Tibial nerve (tissue), 4 donors: ENCODE results near the gene SON. TPM values are rescaled to one million over a fixed set of nuclear protein-coding genes. Genes with fewer than 3 reads are reported as not detected.

Experiments used
- DNase-seq, 2 donors: peaks; one replicate each; pipeline ENCODE4 v3.0.0-alpha.2; 2019; ENCODE audit warnings: low spot score in 2 of 2
- H3K27ac ChIP-seq, 4 donors: fragments of 200-600 bp; sonication (generic) in 3 of 4; one replicate each; pipeline ENCODE4 v1.5.1; 2017 to 2019; ENCODE audit warnings: mild to moderate bottlenecking in 1 of 4
- H3K27me3 ChIP-seq, 2 donors: fragments of 200-600 bp; sonication (generic) in 1 of 2; one replicate each; pipeline versions ENCODE4 v1.5.1 to v1.6.0; 2017 to 2019
- H3K36me3 ChIP-seq, 3 donors: fragments of 200-600 bp; sonication (generic); one replicate each; pipeline ENCODE4 v1.5.1; 2018 to 2019
- H3K4me1 ChIP-seq, 4 donors: fragments of 200-600 bp; sonication (generic) in 3 of 4; one replicate each; pipeline ENCODE4 v1.5.1; 2017 to 2019
- H3K4me3 ChIP-seq, 4 donors: fragments of 200-600 bp; sonication (generic) in 3 of 4; one replicate each; pipeline ENCODE4 v1.5.1; 2017 to 2019; ENCODE audit warnings: mild to moderate bottlenecking in 1 of 4, moderate library complexity in 1 of 4
- H3K9me3 ChIP-seq, 4 donors: fragments of 200-600 bp; sonication (generic) in 3 of 4; one replicate each; pipeline ENCODE4 v1.5.1; 2017 to 2019
- EP300 ChIP-seq, 2 donors: sonication (generic); formaldehyde crosslinking; IDR thresholded peaks; one replicate each; pipeline ENCODE4 v1.6.1; 2017; ENCODE audit warnings: antibody characterized with exemption in 2 of 2, mild to moderate bottlenecking in 1 of 2
- POLR2A ChIP-seq, 2 donors: fragments of 450-650 bp; IDR thresholded peaks; one replicate each; pipeline ENCODE4 v1.6.1; 2017; ENCODE audit warnings: antibody characterized with exemption in 2 of 2, mild to moderate bottlenecking in 2 of 2, moderate library complexity in 2 of 2
- WGBS, 2 donors: methylation state at CpG; one replicate each; pipeline ENCODE4 v1.1.5; 2018; 5-methylcytosine and 5-hydroxymethylcytosine counted together
- total RNA-seq, 4 donors: library from RNA; depleted of rRNA; stranded (reverse); fragments of >200 nt; gene quantifications; one replicate each; pipeline ENCODE4 v1.1.0, GENCODE V29; 2016
- TF ChIP-seq, protein P1 (sequence below), 5 experiments: fragments of 200-600 bp in 3 of 5; fragments of 450-650 bp in 2 of 5; sonication (generic) in 3 of 5; IDR thresholded peaks; one replicate each; pipeline ENCODE4 v1.5.1; 2016 to 2019; ENCODE audit warnings: antibody characterized with exemption in 5 of 5, mild to moderate bottlenecking in 3 of 5, moderate library complexity in 2 of 5

Gene SON
- total RNA-seq, 4 donors from 2014 or later: 243 to 283 (median 271) TPM

DNA sequence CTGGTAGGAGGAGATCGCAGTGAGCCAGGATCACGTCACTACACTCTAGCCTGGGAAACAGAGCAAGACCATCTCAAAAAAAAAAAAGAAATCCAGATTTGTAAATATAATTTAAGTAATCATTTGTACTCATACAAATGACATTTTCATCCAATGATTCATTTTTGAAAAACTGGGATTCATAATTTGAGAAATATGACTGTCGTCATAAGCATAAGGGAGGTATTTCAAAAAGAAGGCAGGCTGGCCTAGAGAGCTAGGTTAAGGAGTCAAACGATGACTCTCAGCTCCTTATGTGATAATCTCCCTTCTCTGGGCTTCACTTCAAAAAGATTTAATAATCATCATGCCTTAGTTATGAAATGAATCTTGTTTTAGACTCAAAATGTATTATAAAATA, 3.2 kb upstream of the SON start:
- peaks cover 0 to 30% (median 10%) of the 10 kb centered on the region in 4 donors for H3K4me1 ChIP-seq
- no peak overlapping the region for H3K4me3 ChIP-seq
- no peak for DNase-seq
- H3K36me3 ChIP-seq: peaks cover 0 to 47% (median 2%) of the 10 kb centered on the region in 3 donors
- no peaks in the 10 kb centered on the region for H3K27me3 ChIP-seq
- no peak overlapping the region for H3K27ac ChIP-seq
- no peaks in the 10 kb centered on the region for H3K9me3 ChIP-seq
- 79 to 83% methylated on average over 4 of the region's 4 CpGs for WGBS, 2 donors
- no peak for TF ChIP-seq POLR2A (IDR thresholded peaks at IDR 0.05)
- TF ChIP-seq EP300 (IDR thresholded peaks at IDR 0.05): no peak
- TF ChIP-seq, protein P1, sequence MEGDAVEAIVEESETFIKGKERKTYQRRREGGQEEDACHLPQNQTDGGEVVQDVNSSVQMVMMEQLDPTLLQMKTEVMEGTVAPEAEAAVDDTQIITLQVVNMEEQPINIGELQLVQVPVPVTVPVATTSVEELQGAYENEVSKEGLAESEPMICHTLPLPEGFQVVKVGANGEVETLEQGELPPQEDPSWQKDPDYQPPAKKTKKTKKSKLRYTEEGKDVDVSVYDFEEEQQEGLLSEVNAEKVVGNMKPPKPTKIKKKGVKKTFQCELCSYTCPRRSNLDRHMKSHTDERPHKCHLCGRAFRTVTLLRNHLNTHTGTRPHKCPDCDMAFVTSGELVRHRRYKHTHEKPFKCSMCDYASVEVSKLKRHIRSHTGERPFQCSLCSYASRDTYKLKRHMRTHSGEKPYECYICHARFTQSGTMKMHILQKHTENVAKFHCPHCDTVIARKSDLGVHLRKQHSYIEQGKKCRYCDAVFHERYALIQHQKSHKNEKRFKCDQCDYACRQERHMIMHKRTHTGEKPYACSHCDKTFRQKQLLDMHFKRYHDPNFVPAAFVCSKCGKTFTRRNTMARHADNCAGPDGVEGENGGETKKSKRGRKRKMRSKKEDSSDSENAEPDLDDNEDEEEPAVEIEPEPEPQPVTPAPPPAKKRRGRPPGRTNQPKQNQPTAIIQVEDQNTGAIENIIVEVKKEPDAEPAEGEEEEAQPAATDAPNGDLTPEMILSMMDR (IDR thresholded peaks at IDR 0.05): no peak

DNA sequence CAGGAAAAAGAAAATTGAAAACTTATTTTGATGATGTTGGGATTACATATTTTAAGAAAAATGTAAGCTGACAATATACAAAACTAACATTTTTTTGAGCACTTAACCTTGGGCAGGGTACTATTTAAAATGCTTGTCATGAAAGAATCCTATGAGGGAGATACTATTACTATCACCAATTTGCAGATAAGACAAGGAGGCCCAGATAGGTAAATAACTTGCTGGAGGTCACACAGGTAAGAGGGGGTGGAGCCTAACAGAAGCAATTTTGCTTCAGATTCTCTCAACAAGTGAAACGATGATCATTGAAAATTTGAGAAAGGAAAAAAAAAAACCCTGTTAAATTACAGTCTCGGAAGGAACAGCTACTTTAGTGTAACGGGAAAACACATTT, 2.1 kb upstream of the SON start:
- Histone ChIP-seq H3K27ac (peak overlapping the region in 3 of 4 donors; percentile 98 to 100 (median 99)), H3K36me3 (peaks cover 0 to 36% (median 0%) of the 10 kb centered on the region in 3 donors), H3K27me3 (no peaks in the 10 kb centered on the region), H3K9me3 (no peaks in the 10 kb centered on the region), H3K4me3 (peak overlapping the region in 2 of 4 donors; percentile 60 to 76), H3K4me1 (peaks cover 0 to 41% (median 19%) of the 10 kb centered on the region in 4 donors)
- 71 to 82% methylated on average over 3 of the region's 3 CpGs for WGBS, 2 donors
- TF ChIP-seq POLR2A (IDR thresholded peaks at IDR 0.05): no peak
- TF ChIP-seq EP300 (IDR thresholded peaks at IDR 0.05): no peak
- TF ChIP-seq, protein P1 (IDR thresholded peaks at IDR 0.05): no peak
- DNase-seq: no peak

DNA sequence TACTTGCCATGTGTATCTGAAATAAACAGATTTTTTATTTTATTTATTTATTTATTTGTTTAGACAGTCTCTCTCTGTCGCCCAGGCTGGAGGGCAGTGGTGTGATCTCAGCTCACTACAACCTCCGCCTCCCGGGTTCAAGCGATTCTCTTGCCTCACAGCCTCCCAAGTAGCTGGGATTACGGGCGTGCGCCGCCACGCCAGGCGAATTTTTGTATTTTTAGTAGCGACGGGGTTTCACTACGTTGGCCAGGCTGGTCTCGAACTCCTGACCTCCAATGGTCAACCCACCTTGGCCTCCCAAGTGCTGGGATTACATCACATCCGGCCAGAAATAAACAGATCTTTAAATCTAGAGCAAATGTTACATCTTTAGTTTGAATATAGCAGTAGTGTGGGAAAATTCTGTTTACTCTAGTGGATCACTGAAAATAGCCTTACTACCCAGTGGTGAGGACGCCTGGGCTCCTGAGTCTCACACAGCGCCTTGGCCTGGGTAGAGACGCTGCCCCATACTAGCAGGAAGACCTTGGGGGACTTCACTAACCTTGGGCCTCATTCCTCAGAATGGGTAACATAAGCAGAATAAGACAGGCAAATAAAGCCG, 1.6 kb upstream of the SON start:
- no peak for DNase-seq
- WGBS, 2 donors: 50 to 52% methylated on average over 19 of the region's 19 CpGs
- Histone ChIP-seq H3K9me3 (no peaks in the 10 kb centered on the region), H3K4me3 (peak overlapping the region; percentile 60 to 77 (median 76)), H3K27ac (peak overlapping the region; percentile 96 to 100 (median 98)), H3K27me3 (no peaks in the 10 kb centered on the region), H3K36me3 (peaks cover 0 to 32% (median 0%) of the 10 kb centered on the region in 3 donors), H3K4me1 (peaks cover 0 to 46% (median 22%) of the 10 kb centered on the region in 4 donors)
- TF ChIP-seq, protein P1 (IDR thresholded peaks at IDR 0.05): no peak
- TF ChIP-seq POLR2A (IDR thresholded peaks at IDR 0.05): no peak
- no peak for TF ChIP-seq EP300 (IDR thresholded peaks at IDR 0.05)

DNA sequence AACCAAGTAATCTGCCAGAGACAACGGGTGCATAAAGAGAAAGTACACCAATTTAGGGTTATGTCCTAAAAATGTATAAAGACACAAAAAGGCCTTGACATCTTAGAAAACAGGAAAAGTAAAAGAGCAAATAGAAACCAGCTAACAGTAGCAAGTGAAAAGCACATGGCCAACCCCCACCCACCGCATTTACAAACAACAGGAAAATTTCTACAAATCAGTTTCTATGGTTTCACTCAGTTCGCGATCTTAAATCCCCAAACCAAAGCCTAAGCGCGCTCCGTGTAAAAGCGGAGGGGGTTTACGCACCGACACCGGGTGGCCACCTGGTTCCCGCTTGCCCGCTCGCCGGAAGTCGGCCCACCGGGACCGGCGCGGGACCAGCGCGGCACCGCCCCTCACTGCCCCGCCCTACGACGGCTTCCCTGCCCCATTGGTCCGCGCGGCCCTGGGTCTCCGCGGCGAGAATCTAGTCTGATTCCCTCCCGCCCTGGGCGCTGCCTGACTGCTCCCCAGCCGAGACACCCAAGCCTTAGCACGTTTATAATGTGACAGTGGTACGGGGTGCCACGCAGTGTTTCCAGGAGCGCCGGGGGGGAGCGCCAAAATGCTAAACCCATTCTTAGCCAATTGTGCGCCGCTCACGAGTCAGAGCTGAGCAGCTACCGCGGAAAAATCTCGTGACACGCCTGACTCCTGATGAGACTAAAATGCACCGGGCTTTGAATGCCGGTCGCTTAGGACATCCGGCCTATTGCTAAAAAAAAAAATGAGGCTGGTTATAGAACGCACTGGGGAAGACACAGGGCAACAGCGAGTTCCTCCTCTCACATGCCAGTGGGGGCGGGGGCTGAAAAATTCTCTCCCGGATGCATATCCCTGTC, 840 bp upstream of the SON start, which contains the start of gene GART:
Gene GART, minus strand, starts transcription at position 362 of the 884 bp plus-strand sequence. CDS start 2,802 bp downstream, outside the sequence.
- peak within 1 kb of the TSS; percentile 70 to 77 (median 76) for H3K4me3 ChIP-seq
- TF ChIP-seq EP300 (IDR thresholded peaks at IDR 0.05) (peak; percentile 55 to 83), POLR2A (IDR thresholded peaks at IDR 0.05) (peak; percentile 51 to 78)
- TF ChIP-seq, protein P1 (IDR thresholded peaks at IDR 0.05): peak in 1 of 5 experiments; percentile 14
- DNase-seq: peak; percentile 74
- 0% methylated on average over 45 to 50 of the region's 56 CpGs for WGBS, 2 donors
- H3K36me3 ChIP-seq: peaks cover 0 to 32% (median 0%) of the 10 kb centered on the region in 3 donors
- no peaks in the 10 kb centered on the region for H3K27me3 ChIP-seq
- no peaks in the 10 kb centered on the region for H3K9me3 ChIP-seq
- H3K27ac ChIP-seq: peak within 1 kb of the TSS; percentile 96 to 100 (median 98)
- H3K4me1 ChIP-seq: peaks cover 0 to 49% (median 23%) of the 10 kb centered on the region in 4 donors
